Left ventricle myocardium superior (tissue), 1 donor: ENCODE measurements around the gene GNAT2. TPM values are rescaled to one million over a fixed set of nuclear protein-coding genes. Genes with fewer than 3 reads are reported as not detected.

Experiments used
- ATAC-seq: fragments of 200-7000 bp; cut with Tn5 transposase; one replicate; pipeline ENCODE4 v1.9.1; 2020; ENCODE audit warnings: mild to moderate bottlenecking, moderate library complexity
- DNase-seq: peaks from one replicate; pipeline ENCODE4 v3.0.0-alpha.2; 2020
- intact Hi-C: fragments of 100-400 bp; cut with micrococcal nuclease; formaldehyde crosslinking; loops from one replicate; pipeline ENCODE4 v1.11.0; 2022
- total RNA-seq: library from RNA; stranded (reverse); fragmentation: NEBNext Ultra II Directional; extraction: Animal tissue kit (Norgen Biotek cat#: 25700); gene quantifications from one replicate; pipeline ENCODE4 v1.2.1, GENCODE V29; 2021
- donor health status: DM: no; HTN: yes; CAD: no; lungs with severe emphysema.

GNAT2 gene
- total RNA-seq, 1 donor from 2014 or later = not detected

GRCh38 chr1:109643385-109644230, 24.2 kb upstream of the GNAT2 start:
- DNase-seq (peak; percentile 91), ATAC-seq (peak; percentile 90)
- intact Hi-C loops = loop anchor here (5.0 kb wide), 2 partner anchors 96 to 129 kb away; partner anchors contain the start of gene GNAI3

GRCh38 chr1:109642626-109643025, 23.2 kb upstream of the GNAT2 start:
- intact Hi-C loops = loop anchor here (5.0 kb wide), 2 partner anchors 95 to 130 kb away; partner anchors contain the start of gene GNAI3
- DNase-seq (no peak), ATAC-seq (no peak)

GRCh38 chr1:109641861-109642260, 22.4 kb upstream of the GNAT2 start:
- ATAC-seq = no peak
- intact Hi-C loops = loop anchor here (5.0 kb wide), 2 partner anchors 95 to 130 kb away; partner anchors contain the start of gene GNAI3
- no peak for DNase-seq

GRCh38 chr1:109641078-109641740, 21.8 kb upstream of the GNAT2 start:
- intact Hi-C loops = loop anchor here (5.0 kb wide), 2 partner anchors 94 to 131 kb away; partner anchors contain the start of gene GNAI3
- ATAC-seq (no peak), DNase-seq (no peak)

GRCh38 chr1:109640285-109640865, 21.0 kb upstream of the GNAT2 start:
- ATAC-seq = peak; percentile 64
- DNase-seq = peak; percentile 91
- intact Hi-C loops = loop anchor here (5.0 kb wide), 2 partner anchors 93 to 132 kb away; partner anchors contain the start of gene GNAI3

GRCh38 chr1:109639841-109640184, 20.4 kb upstream of the GNAT2 start:
- no peak for ATAC-seq
- no peak for DNase-seq
- intact Hi-C loops = loop anchor here (5.0 kb wide), 2 partner anchors 93 to 132 kb away; partner anchors contain the start of gene GNAI3

- intact Hi-C loops = no loop called here
- DNase-seq (no peak), ATAC-seq (no peak)
Observed at GRCh38 chr1:109639063-109639840, 19.8 kb upstream of the GNAT2 start.

GRCh38 chr1:109637446-109637845, 18.0 kb upstream of the GNAT2 start:
- DNase-seq = no peak
- intact Hi-C loops = no loop called here
- ATAC-seq = no peak

GRCh38 chr1:109636201-109636952, 17.0 kb upstream of the GNAT2 start:
- ATAC-seq (peak; percentile 56), DNase-seq (no peak)
- intact Hi-C loops = no loop called here

GRCh38 chr1:109635862-109636200, 16.4 kb upstream of the GNAT2 start:
- intact Hi-C loops = no loop called here
- DNase-seq (no peak), ATAC-seq (peak; percentile 3)

GRCh38 chr1:109634771-109635750, 15.6 kb upstream of the GNAT2 start:
- intact Hi-C loops = no loop called here
- DNase-seq (no peak), ATAC-seq (no peak)

- DNase-seq (no peak), ATAC-seq (no peak)
- intact Hi-C loops = no loop called here
Observed at GRCh38 chr1:109634292-109634691, 14.9 kb upstream of the GNAT2 start.

- intact Hi-C loops = no loop called here
- DNase-seq (peak; percentile 61), ATAC-seq (peak; percentile 62)
Observed at GRCh38 chr1:109632671-109633346, 13.4 kb upstream of the GNAT2 start.

GRCh38 chr1:109631513-109632505, 12.4 kb upstream of the GNAT2 start:
- ATAC-seq (no peak), DNase-seq (no peak)
- intact Hi-C loops = no loop called here

GRCh38 chr1:109630898-109631512, 11.6 kb upstream of the GNAT2 start:
- intact Hi-C loops = no loop called here
- DNase-seq (no peak), ATAC-seq (no peak)
